ENCODE results near the gene PIK3R6.
"Not testable (repeated sequence)": the region's sequence is repeated elsewhere in the genome, so short reads cannot be mapped to it uniquely, and the experiment has no call there.

PIK3R6 gene

GRCh38 chr17:8872036-8872704 lies 4.7 kb upstream of the PIK3R6 start:
- DNase-seq, result no peak

- DNase-seq, result no peak
These were observed 3.7 kb upstream of the PIK3R6 start for GRCh38 chr17:8871081-8871581.

- DNase-seq, result no peak
These were observed 3.0 kb upstream of the PIK3R6 start for GRCh38 chr17:8870406-8871040.

GRCh38 chr17:8869114-8869815 lies 1.8 kb upstream of the PIK3R6 start:
- no peak for DNase-seq

GRCh38 chr17:8868529-8868951 lies 1.1 kb upstream of the PIK3R6 start:
- DNase-seq, result no peak

GRCh38 chr17:8868092-8868491 lies 618 bp upstream of the PIK3R6 start:
- no peak for DNase-seq

GRCh38 chr17:8865811-8866210 lies 1.7 kb downstream of the PIK3R6 start:
- DNase-seq, result no peak

- DNase-seq, result no peak
These were observed 2.1 kb downstream of the PIK3R6 start for GRCh38 chr17:8865385-8865784.

- DNase-seq, result no peak
These were observed 5.0 kb downstream of the PIK3R6 start for GRCh38 chr17:8862213-8863056.

- no peak for DNase-seq
These were observed 5.8 kb downstream of the PIK3R6 start for GRCh38 chr17:8861495-8862181.

GRCh38 chr17:8859804-8860430 lies 7.6 kb downstream of the PIK3R6 start:
- DNase-seq, result no peak

GRCh38 chr17:8859027-8859803 lies 8.3 kb downstream of the PIK3R6 start:
- peak; percentile 8 for DNase-seq

- DNase-seq, result no peak
These were observed 9.6 kb downstream of the PIK3R6 start for GRCh38 chr17:8857919-8858318.

GRCh38 chr17:8856869-8857575 lies 10.5 kb downstream of the PIK3R6 start:
- no peak for DNase-seq

GRCh38 chr17:8856205-8856603 lies 11.3 kb downstream of the PIK3R6 start:
- not testable (repeated sequence) for DNase-seq

GRCh38 chr17:8855477-8856204 lies 11.8 kb downstream of the PIK3R6 start:
- no peak for DNase-seq

GRCh38 chr17:8851600-8851999 lies 15.9 kb downstream of the PIK3R6 start:
- DNase-seq, result no peak

- DNase-seq, result no peak
These were observed 18.0 kb downstream of the PIK3R6 start for GRCh38 chr17:8849311-8850041.

- DNase-seq, result no peak
These were observed 19.6 kb downstream of the PIK3R6 start for GRCh38 chr17:8847891-8848290.
